NCI-H1105 (cell line): ENCODE measurements around the gene VPS54.
"Not testable (repeated sequence)": the region's sequence is repeated elsewhere in the genome, so short reads cannot be mapped to it uniquely, and the experiment has no call there.

Experiments
- DNase-seq: peaks from one replicate; lab custom pipeline; 2025; lab: John Stamatoyannopoulos, UW

Gene VPS54

DNA sequence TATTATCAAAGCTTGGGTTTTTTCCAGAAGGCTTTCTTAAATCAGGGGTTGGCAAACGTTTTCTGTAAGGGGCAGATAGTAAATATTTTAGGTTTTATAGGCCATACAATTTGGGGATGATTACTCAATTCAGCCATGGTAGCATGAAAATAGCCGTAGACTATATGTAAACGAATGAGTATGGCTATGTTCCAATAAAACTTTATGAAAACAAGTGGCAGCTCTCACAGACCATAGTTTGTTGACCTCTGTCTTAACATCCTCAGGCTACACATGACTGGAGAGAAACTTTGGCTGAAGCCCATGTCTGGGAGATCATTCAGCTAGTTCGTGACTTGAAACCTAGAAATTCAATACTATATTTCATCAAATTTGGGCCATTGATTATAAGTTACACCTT is 147.4 kb downstream of the VPS54 start:
- DNase-seq = no peak

DNA sequence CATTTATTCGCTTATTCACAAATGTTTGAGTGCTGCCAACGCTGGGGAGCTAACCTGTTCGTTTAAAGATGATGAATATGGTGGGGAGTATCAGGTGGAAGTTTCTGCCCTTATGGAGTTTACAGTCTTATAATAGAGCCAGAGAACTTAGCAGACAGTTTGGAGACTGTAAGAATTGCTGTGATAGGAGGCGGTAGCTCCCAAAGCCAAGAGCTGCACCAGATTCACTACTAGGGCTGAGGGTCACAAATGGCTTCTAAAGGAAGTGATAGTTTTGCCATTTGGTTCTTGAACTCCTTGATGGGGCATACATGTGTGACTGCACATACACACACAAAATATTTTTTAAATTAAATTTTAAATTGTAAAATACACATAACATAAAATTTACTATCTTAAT is 148.5 kb downstream of the VPS54 start:
- no peak for DNase-seq

DNA sequence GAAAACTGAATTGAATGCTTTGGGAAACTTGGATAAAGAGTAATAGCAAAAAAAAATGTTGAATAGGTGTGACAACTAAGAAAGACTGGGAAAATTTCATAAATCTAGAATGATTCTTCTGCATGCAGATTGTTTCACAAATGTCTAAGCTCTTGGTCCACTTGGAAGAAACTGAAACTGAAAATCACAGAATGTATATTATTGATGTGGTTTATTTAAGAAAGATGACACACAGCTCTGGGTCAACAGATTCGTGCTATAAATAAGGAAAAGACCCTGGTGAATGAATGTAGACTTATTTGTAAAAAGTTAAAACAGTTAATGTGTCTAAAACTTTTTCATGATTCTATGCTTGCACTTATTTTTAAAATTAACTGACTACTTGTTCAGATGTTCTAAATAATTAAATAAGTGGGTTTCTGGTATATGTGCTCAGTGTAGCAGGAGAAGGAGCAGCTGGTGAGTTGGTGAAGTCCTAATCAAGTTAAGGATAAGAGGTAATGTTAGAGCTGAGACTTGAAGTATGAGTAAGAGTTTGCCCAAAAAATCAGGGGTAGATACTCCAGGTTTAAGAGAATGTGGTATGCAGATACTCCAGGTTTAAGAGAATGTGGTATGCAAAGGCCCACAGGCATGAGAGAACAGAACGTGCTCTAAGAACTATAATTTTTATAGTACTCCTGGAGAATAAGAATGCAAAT is 153.1 kb downstream of the VPS54 start:
- DNase-seq = no peak

DNA sequence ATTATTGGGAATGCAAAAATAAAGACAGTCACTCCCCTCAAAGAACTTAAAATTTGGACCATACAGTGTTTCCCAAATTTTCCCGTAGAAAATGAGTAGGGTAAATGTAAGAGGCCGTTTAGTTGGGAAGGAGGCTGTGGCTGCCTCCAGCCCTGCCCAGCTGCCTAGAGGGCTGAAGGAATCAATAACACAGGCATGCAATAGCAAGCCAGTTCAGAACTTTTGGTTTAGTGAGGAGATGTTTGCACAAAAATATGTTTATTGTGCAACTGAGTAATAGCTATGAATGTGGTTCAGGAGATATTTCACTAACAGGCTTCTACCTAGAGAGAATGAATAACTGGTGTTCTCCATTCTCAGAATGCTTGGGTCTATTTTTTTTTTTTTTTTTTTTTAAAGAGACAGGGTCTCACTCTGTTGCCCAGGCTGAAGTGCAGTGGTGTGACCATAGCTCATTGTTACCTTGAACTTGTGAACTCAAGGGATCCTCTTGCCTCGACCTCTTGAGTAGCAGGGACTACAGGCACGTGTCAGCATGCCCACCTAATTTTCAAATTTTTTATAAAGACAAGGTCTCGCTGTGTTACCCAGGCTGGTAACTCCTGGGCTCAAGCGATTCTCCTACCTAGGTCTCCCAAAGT is 153.9 kb downstream of the VPS54 start:
- no peak for DNase-seq

DNA sequence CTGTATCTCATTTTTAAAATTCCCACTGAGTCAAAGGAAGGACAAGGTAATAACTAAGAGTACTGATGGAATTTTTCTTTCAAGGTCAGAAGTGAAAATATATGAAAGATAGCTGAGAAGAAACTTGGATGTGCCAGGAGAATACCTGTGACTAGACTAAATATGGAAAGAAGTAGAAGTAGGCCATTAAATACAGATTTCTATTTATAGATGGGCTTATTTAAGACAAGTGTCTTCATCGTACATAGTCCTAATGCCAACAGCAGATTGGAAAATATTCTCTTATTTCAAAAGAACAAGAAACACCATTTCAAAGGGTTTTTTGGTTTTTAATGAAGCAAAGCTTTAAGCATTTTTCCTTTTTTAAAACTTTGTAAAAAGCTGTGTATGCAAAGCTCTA is 155.5 kb downstream of the VPS54 start:
- no peak for DNase-seq

DNA sequence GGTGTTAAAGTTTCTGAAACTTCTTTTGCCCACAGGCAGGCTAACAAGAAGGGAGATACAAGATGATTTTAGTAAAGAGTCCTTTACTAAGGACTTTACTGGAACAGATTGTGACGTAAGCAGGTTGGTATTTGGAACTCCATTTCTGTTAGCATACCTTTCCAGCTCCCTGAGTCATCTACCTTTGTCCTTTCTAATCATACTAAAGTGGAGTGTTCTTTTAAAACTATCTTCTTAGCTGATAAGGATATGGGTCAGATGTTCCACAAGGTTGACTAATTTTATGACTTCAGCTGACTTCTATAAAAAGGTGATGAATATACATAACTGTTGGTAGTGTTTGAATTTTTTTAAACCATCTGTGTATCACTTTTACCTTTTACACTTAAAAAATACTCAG is 156.4 kb downstream of the VPS54 start:
- no peak for DNase-seq

DNA sequence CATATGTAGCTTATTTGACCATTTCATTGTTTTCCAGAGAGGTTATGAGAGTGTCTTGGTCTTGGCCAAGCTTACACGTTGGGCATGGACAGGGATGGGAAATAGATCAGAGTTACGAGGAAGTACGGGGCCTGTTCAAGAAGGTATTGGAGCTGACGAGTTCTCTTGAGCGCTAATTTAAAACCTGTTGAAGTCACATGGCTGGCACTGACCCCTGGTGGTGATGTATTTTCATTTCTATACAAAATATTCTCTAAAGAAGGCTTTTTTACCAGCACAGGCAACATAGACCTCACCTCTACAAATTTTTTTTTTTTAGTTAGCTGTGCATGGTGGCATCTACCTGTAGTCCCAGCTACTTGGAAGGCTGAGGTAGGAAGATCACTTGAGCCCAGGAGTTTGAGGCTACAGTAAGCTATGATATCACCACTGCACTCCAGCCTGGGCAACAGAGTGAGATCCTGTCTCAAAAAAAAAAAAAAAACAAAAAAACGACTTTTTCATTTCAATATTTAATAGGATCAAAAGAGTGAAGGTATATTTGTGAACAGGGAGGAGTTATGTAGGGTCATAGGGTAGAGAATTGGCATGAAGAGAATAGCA is 157.9 kb downstream of the VPS54 start:
- DNase-seq = no peak

DNA sequence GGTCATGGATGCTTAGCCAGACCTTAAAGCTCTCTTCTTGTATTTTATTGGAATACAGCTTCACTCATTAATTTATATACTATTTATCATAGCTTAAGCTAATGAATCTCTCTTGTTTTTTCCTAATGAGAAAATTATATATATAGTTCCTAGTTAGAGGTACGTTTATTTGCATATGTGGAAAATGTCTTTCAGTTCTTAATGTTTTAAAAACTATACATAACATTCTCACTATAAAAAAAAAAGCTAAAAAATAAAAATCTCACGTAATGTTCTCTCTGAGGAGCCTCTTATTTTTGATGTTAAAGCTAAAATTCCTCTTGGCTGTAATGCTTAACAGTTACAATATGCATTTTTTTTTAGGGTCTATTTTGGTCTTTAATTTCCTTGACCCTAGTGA is 160.9 kb downstream of the VPS54 start:
- no peak for DNase-seq

DNA sequence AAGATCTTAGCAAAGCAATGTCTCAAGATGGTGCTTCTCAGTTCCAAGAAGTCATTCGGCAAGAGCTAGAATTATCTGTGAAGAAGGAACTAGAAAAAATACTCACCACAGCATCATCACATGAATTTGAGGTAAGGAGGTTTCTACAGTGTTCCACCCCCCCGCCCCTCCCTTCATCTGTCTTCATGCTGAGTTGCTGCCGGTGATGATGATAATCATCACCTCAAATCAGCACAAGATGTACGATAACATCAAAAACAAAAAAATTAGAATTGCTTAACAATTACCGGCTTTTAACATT is 163.0 kb downstream of the VPS54 start:
- no peak for DNase-seq

DNA sequence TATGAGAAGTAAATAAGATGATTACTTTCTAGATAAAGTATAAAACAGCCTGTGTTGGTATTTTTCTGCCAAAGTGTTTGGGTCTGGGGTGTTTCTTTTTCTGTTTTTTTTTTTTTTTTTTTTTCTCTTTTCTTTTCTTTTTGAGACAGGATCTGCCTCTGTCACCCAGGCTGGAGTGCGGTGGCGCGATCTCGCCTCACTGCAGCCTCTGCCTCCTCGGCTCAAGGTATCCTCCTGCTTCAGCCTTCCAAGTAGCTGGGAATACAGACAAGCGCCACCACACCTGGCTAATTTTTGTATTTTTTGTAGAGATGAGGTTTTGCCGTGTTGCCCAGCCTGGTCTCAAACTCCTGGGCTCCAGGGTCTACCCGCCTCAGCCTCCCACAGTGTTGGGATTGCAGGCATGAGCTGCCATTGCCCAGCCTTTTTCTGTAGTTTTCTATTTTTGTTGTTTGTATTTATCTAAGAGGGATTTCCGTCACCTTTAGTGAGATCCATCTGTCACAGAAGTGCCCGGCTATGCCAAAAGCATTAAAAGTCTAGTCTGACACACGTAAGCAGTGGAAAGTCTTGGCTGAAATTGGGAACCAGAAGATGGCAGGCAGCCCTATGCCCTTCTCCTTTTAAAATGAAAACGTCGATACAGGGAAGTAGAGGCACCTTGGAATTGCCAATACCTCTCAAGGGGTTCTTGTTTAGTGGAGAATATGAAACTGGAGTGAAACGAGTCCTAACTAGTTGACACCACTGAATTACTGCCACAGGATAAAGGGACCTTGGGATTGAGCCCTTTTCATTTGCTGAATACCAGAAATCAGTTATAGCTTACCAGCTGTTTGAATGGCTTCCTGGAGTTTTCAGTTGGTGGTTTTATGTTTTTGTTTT is 163.6 kb downstream of the VPS54 start:
- DNase-seq = no peak

DNA sequence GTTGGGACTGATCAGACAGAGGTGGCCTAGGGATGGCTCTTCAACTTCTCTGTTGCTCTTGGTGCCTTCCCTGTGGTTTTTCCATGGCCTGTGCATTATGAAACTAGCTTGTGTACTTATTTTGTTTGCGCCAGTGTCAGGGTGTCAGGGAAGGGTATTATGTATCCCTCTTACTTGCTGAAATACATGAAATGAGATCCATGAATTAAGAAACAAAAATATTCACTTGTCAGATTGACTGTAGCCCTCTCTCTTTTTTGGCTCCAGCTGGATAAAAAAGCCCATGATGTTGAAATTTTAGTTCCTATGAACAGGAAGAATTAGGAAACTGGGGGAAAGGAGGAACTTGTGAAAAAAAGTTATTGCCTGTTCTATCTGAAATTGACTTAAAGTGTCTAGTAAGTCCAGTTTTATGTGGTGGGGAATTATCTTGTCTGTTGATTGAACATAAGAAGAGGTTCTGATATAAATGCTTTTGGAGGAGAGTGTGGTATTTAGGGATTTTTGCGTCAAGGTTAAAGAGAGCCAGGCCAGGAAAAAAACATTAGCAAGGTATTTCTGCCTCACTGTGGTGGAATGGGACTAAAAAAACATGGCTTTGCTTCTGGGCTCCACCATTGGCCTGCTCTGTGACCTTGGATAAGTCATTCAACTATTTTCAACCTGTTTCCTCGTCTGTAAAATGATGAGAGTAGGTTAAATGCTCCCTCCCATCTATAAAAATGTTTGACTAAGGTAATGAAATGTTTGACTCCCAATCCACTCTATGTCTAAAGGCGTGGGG is 165.5 kb downstream of the VPS54 start:
- no peak for DNase-seq

DNA sequence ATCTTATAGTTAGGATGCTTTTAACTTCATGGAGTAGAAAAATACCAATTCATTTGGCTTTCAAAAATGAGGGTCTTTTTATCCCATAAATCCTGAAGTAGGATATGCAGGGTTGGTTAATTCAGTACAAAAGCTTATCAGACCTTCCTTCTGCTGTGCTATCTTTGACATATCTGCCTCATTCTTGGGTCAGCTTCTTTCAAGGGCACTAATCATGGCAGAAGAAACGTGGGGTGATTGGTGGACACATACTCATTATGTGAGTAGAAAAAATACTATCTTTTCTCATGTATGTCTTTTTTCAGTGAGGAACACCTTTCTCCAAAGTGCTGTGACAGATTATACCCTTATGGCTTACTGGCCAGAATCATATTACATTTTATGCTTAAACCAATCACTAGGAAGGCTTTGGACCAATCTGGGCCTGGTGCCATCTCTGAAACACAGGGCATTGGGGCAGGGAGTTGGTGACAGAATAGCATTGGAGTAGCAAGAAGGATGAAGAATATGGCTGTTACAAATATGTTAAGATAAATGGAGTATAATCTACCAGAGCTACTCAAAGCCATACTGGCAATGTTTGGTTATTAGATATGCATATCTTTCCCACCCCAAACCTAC is 167.4 kb downstream of the VPS54 start:
- DNase-seq = no peak

DNA sequence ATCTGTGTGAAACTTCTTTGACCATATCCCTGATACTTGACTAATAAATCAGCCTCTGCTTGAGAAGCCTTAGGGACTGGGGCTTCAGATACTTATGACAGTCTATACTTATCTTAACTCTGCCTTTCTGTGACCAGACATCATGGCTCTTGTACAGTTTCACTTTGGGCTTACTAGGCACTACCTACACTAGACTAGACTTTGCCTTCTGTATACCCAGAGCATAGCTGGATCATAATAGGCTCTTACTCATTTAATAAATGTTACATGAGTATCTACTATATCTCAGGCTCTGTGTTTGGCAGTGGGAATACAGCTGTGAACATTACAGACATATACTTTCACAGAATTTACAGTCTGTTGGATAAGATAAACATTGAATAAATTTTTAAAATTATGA is 168.6 kb downstream of the VPS54 start:
- no peak for DNase-seq

DNA sequence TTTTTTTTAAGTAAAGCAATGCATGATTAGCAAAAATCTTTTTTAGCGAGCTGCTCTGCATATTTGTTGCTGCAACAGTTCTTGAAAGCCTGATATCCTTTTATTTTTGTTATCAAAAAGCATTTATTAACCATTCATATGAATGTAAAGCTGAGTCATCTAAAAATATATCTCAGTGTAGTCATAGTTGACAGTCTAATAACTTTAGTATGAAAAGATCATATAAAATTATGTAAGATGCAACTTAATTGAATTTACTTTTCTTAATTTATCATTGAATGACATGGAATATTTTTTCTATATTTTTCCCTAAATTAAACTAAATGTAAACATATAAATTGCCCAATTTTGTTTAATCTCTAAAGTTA is 169.0 kb downstream of the VPS54 start:
- no peak for DNase-seq

DNA sequence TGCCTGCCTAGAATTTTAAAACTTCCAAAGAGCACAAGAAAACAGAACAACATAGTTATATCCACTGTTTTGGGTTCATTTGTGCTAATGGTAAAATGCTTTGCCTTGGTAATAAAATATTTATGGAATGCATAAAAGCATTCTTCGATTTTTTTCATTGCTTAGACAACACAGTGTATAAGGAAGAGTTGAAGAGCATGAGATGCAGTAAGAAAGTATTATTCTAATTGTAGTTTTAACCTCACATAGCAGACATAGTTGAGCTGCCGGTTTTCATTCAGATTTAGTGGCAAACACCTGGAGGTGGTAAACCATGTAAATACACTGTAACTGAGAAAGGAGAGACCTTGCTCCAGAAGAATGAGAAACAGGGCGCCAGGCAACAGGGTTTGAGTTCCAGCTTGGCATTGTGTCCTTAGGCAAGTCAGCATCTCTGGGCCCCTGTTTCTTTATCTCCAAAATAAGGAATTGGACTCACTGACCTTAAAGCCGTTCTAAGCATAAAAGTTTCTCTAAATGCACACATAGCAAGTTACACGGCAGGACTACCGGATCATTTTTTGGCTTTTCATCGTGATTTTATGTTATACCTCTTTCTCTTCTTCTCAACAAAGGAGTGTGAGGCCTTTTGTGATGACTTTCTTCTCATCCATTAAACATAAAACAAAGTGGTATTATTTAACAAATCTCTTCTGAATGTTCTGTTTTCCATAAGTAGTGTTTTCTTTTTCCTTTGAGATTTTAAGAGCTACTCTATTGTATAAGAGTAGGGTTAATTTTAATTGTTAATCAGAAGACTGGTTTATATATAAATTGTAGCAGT is 169.6 kb downstream of the VPS54 start:
- no peak for DNase-seq

DNA sequence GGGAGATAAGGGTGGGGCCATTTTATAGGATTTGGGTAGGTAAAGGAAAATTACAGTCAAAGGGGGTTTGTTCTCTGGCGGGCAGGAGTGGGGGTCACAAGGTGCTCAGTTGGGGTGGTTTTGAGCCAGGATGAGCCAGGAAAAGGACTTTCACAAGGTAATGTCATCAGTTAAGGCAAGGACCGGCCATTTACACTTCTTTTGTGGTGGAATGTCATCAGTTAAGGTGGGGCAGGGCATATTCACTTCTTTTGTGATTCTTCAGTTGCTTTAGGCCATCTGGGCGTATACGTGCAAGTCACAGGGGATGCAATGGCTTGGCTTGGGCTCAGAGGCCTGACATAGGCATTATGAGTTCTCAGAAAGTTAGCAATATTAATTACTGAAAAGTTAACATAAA is 171.7 kb downstream of the VPS54 start:
- not testable (repeated sequence) for DNase-seq

DNA sequence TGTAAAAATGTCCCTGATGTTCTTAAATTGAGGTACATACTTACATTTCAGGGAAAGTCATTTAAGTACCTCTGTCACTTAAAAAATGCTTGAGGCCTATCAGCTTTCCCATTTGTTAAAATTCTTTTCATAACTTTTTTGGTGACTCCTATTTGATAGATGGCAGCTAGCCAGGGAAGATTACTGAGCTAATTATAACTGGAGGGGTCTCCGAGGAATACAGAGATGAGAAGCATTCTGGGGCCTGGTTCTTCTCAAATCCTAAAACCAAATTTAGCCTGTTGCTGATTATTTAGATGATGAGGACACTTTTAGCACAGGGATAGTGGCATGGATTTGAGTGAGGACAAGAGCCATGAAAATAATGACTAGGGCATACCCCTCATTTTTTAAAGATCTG is 172.7 kb downstream of the VPS54 start:
- DNase-seq = no peak

DNA sequence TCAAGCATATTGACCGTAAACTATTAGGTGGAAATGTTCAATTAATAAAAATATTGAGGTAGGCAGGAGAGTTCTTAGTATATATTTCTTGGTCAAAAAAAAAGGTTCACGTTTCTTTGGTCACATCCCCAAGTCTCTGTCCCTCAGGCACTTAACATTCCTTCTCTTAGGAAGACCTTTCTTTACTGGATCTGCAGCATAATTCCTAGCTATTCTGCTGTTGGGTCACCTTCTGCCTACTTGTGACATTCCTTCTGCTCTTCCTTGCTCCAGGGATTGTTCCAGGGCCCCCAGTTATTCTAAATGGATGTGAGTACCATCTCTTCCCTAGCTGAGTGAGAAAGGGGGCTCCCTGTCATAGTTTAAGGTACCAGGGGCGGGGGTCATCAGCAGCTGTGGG is 173.4 kb downstream of the VPS54 start:
- no peak for DNase-seq

DNA sequence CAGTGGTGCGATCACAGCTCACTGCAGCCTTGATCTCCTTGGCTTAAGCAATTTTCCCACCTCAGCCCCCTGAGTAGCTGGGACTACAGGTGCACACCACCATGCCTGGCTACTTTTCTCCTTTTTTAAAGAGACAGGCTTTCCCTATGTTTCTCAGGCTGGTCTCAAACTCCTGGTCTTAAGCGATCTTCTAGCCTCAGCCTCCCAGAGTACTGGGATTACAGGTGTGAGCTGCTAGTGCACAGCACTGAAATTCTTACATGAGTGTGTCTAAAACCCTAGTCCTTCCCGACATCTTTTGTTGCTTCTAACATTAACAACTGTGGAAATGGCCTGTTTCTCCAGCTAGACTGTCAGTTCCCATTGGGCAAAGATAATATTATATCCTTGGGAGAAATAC is 174.6 kb downstream of the VPS54 start:
- no peak for DNase-seq

DNA sequence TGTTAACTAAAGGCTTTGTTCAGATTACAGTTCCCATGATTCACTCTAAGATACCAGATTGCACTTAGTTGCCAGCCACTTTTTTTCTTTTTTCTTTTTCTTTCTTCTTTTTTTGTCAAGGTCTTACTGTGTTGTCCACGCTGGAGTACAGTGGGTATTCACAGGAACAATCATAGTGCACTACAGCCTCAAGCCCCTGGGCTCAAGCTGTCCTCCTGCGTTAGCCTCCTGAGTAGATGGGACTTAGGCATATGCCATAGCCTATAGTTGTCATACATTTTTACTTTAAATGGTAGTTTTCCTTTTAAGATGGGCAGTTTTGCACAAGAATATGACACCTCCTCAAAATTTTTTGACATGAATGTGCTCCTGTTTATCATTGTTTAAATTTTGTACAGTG is 175.4 kb downstream of the VPS54 start:
- DNase-seq = no peak

DNA sequence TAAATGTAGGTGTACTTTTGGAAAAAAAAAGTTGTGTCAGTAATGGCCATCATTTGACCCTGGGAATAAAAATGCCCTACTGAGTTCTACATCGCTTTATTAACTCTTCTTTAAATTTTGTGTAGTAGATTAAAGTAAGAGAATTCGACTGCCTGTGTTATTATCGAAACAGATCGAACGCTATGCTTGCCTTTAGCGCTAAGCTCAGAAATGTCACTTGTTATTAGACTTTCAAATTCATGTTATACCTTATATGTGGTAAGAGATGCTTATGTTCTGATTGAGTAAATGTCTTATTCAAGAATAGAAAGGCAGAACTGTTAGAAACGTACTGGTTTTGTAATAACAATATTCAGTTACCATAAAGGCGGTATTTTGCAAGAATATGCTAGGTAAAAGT is 176.1 kb downstream of the VPS54 start:
- no peak for DNase-seq
